SK-N-SH (cell line): ENCODE measurements around the gene LRP10.

Experiments
- EZH2phosphoT487 ChIP-seq: fragments of 200-600 bp; sonication (generic); IDR thresholded peaks from 2 replicates; pipeline ENCODE4 v1.6.1; 2017; ENCODE audit warnings: low read depth, mixed run types, mild to moderate bottlenecking, antibody characterized with exemption, moderate library complexity, borderline replicate concordance
- MXI1 ChIP-seq: IDR thresholded peaks from 2 replicates; pipeline ENCODE4 v1.6.1; 2012; ENCODE audit warnings: mild to moderate bottlenecking, low read depth, low read length, improper control_type of control experiment
- NRF1 ChIP-seq: IDR thresholded peaks from 2 replicates; pipeline ENCODE4 v1.6.1; 2012; ENCODE audit warnings: low read depth, mild to moderate bottlenecking, low read length
- REST ChIP-seq: IDR thresholded peaks from 2 replicates; pipeline ENCODE4 v1.6.1; 2012; ENCODE audit warnings: mild to moderate bottlenecking, low read depth, low read length, moderate library complexity
- ZBTB33 ChIP-seq: IDR thresholded peaks from 2 replicates; pipeline ENCODE4 v1.4.0; 2012; ENCODE audit warnings: low read depth, borderline replicate concordance

GRCh38 chr14:22850944-22851764 is 20.4 kb upstream of the LRP10 start:
- TF ChIP-seq ZBTB33 (no peak), REST (no peak), EZH2phosphoT487 (no peak), NRF1 (no peak), MXI1 (no peak)
